ENCODE data around the gene LAMP2.
"Not testable (repeated sequence)": the region's sequence is repeated elsewhere in the genome, so short reads cannot be mapped to it uniquely, and the experiment has no call there.

The LAMP2 gene

DNA sequence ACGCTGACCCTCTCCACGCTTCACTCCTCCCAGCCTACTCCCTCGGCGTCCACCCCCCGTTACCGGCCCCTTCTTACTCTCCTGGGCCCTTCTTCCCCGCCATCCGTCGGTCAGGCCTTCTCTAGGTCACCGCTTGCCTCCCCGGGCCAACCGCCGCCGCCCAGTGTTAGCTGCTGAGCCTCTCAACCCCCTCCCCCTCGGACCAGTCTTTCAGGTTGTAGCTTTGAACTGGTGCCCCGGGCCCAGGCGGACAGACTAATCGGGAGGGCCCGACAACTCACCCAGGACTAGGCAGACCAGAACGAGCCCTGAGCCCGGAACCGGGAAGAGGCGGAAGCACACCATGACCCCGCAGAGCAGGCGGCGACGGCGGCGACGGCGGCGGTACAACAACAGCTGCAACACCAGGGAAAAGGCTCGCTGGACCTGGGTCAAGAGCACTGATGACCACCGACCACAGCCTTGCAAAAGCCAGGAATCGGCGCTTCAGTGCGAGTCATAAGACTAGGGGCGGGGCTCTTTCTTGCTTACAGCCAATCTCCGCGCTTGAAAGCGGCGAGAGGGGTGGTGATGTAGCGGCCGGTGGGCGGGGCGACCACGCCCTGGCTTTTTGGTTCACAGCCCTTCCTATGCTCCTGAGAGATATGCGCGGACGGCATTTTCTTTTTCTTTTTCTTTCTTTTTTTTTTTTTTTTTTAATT lies at the start of gene LAMP2:
TSS of gene LAMP2 (minus strand) at position 472 of the 701 bp plus-strand sequence. CDS start at position 345, 127 bp downstream.
- DNase-seq (ENCODE audit: low read depth in 2 of 2, low spot score in 1 of 2), result peak; percentile 45 to 61

DNA sequence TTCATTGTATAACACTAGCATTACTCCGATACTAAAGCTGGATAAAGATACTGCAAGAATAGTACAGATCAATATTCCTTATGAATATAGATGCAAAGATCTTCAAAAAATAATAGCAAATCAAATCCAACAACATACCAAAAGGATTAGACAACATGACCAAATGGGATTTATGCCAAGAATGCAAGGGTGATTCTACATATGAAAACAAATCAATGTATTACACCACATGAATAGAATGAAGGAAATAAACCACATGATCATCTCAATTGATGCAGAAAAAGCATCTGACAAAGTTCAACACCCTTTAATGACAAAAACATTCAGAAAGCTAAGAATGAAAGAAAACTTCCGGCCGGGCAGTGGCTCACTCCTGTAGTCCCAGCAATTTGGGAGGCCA lies 48.8 kb upstream of the LAMP2 start:
- no peak for DNase-seq (ENCODE audit: low read depth in 2 of 2, low spot score in 1 of 2)

DNA sequence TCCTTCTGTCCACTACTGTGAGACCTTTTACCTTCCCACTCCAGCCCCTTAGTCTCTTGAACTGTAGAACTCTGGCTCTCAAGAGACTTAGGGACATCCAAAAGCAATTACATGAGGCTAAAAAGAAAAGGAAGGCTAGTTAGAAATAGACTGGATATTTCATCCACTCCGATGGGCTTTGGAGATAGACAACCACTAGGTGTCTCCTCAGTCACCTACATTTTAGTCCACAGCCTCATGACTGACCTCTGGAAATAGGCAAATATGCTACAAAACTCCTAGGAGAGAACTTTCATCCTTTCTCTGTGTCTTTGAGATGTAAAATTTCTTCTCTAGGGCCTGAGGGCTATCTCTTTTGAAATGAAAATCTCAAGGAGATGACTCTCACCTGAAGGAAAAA lies 45.1 kb upstream of the LAMP2 start:
- no peak for DNase-seq (ENCODE audit: low read depth in 2 of 2, low spot score in 1 of 2)

DNA sequence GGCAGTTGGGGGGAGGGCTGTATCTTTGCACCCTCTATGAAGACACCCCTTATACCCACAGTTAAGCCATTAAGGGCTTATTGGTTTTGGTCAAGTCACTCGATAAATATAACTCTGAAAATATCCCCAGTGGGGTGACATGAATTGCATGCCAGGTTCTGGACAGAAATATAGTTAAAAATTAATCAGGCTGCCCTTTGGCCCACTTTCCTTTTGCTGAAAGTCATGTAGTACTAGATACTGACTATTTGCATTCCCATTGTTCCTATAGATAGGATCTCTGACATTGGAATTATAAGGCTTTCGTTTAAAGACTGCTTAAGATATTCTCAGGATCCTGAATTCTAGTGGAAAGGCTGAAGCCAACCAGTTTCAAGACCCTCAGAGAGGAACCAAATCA lies 43.5 kb upstream of the LAMP2 start:
- no peak for DNase-seq (ENCODE audit: low read depth in 2 of 2, low spot score in 1 of 2)

DNA sequence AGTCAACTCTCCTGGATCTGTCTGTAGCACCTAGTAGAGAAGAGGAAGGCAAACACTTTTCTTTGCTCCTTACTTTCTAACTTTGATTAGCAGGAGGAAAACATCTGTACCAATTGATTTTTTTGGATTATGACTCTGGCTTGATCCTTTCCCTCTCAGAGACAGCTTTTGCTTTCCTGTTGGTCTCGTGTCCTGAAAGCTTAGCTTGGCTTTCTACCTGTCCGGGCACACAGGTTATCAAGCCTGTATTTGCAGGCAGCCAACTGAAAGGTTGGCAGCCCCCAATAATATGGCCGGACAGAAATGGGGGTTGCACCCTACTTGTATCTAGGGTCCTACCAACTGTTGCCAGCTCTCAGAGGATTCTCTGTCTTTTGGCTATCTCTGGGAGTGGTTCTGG lies 43.1 kb upstream of the LAMP2 start:
- DNase-seq (ENCODE audit: low read depth in 2 of 2, low spot score in 1 of 2), result no peak

DNA sequence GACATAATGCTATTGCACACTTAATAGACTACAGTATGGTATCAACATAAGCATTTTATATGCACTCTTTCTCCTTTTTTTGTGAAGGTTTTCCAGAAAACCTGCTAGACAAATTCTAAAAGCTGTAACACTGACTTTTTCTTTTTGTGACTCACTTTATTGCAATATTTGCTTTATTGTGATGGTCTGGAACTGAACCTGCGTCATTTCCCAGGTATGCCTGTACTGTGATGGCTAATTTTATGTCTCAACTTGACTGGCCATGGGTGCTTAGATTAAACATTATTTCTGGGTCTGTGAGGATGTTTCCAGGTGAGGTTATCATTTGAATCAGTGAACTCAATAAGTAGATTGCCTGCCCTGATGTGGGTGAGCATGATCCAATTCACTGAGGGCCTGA lies 35.5 kb upstream of the LAMP2 start:
- no peak for DNase-seq (ENCODE audit: low read depth in 2 of 2, low spot score in 1 of 2)

DNA sequence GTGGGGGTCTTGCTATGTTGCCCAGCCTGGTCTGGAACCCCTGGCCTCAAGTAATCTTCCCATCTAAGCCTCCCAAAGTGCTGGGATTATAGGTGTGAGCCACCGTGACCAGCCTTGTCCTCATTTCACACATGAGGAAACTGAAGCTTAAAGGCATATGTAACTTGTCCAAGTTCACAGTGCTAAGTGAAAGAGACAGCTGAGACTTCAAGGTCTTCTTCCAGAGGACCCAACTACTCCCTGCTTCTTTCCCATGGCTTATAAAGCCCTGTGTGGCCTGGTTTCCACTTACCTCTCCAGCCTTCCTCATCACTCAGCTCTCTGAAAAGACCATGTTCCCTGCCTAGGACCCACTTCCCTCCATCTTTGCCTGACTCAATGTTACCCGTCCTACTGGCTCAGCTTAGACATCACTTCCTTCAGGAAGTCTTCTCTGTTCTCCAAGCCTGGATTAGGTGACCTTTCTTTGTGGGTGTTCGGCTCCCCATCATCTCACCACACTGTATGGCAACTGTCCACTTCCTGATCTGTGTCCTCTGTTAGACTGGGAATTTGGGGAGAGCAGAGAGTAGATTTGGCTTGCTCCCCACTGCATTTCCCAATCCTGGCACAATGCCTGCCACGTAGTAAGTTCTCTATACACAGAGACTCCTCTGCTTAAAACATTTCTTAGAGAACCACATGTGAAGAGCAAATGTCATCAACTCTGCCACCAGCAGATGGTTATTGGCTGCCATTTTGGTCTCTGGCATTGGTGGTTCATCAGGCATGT lies 30.4 kb upstream of the LAMP2 start:
- no peak for DNase-seq (ENCODE audit: low read depth in 2 of 2, low spot score in 1 of 2)

DNA sequence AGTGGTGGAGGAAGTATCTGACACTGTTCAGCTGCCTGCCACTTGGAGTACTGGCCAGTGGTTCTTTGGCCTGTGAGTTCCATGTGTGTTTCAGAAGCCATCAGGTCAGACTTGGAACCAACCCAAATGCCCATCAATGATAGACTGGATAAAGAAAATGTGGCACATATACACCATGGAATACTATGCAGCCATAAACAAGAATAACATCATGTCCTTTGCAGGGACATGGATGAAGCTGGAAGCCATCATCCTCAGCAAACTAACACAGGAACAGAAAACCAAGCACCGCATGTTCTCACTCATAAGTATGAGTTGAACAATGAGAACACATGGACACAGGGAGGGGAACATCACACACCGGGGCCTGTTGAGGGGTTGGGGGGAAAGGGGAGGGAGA lies 21.0 kb upstream of the LAMP2 start:
- DNase-seq (ENCODE audit: low read depth in 2 of 2, low spot score in 1 of 2), result not testable (repeated sequence)

DNA sequence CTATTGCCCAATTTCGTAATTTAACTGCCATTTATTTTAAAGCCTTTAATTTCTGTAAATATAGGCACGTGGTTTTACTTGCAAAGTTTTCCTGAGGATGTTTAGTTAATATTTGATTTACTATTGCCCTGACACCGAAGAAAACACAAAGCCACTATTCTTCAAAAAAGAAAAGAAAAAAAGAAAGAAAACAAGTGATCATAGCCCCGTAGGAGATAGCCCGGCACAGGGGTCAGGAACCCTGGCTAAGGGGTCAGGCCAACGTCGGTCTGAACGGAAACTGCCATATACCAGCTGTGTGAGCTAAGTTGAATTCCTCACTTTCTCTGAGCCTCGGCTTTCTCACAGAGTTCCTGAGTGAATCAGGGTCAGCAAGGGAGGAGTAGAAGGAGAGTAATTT lies 17.7 kb upstream of the LAMP2 start:
- no peak for DNase-seq (ENCODE audit: low read depth in 2 of 2, low spot score in 1 of 2)

DNA sequence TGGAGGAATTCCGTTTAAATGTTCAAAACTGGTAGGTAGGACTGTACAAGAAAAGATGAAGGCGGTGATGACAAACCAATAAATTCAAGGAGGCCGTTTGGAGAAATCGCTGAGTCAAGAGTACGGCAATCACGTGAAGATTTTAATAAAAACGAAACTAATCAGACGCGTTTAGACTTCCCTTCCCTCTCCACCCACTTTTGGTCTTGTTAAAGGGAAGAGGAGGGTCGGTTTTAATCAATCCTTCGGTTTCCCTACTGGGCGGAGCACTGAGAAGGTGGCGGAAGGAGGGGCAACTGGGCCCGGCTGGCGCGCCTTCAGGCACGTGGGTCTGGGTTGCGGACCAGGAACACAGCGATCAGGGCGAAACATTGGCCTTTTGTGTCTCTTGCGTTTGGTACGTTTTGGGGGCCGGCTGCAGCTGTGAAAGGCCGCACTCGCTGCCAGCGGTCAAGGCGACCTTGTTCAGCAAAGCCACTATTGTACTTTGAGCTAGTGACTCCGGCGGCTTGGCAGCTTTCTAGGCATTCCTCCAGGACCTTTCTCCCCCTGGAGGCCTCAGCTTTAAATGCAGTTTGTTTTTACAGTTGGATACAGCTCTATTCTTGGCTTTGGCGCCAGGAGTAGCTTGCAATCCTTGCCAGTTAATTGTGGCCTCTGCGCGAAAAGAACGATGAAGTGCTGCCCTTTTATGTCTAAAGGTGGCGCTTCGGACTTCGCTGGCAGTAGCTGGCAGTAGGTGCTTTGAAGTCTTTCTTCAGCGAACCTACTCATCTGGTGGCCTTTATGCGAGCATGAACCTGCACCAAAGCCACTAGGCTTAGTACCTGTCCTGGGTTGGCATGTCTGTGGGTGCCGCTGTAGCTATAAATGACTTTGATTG lies 16.8 kb upstream of the LAMP2 start:
- peak; percentile 5 to 6 for DNase-seq (ENCODE audit: low read depth in 2 of 2, low spot score in 1 of 2)

DNA sequence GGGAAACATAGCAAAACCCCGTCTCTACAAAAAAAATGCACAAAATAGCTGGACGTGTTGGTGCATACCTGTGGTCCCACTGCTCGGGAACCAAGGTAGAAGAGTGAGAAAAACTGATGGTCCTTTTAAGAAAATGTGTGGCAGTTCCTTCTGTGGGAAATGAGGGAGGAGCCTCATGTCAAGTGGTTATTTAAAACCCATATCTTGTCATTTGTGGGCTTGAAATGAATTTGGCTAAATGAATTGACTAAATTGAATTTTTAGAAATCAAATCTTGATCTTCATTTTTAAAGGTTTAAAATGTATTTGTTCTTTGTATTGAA lies 16.2 kb upstream of the LAMP2 start:
- no peak for DNase-seq (ENCODE audit: low read depth in 2 of 2, low spot score in 1 of 2)

DNA sequence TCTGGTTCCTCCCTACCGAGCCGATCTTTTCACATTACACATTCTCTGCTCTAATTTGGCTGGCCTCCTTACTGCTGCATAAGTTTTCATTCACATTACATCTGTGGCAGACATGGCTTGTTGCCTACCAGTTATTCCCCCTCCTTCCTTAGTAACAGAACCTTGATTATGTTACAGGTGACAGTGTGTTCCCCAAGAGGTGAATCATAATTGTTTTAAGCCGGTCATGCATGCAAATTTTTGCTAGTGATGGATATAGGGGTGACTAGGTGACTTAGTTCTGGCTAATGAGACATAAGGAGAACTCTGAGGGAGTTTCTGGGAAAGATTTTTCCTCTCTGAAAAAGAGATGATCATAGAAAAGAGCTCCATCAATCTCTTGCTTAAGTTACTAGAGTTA lies 8.4 kb upstream of the LAMP2 start:
- no peak for DNase-seq (ENCODE audit: low read depth in 2 of 2, low spot score in 1 of 2)

DNA sequence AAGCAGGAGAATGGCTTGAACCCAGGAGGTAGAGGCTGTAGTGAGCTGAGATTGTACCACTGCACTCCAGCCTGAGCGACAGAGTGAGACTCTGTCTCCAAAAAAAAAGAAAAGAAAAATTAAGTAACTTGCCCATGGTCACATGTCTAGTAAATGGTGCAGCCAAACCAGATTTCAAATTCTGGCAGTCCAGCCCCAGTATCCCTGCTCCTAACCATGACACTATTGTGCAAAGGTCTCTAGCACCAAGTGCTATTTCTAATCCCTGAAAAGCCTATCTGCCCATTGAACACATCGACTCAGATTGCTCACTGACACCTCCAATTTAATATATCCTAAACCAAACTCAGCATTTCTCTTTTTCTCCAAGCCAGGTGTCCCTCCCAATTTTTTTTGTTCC lies 7.6 kb upstream of the LAMP2 start:
- no peak for DNase-seq (ENCODE audit: low read depth in 2 of 2, low spot score in 1 of 2)

DNA sequence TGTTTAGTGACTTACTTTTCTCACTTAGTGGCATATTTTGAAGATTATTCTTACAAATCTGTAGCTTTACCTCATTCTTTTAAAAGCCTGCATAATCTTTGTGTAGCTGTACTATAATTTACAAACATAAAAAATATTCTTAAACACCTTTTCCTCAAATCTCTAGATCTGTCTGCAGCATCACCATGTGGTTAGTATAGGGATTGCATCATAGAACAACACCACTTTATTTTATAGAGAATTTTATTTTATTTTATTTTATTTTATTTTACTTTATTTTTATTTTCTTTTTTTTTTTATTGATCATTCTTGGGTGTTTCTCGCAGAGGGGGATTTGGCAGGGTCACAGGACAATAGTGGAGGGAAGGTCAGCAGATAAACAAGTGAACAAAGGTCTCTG lies 6.4 kb upstream of the LAMP2 start:
- not testable (repeated sequence) for DNase-seq (ENCODE audit: low read depth in 2 of 2, low spot score in 1 of 2)

DNA sequence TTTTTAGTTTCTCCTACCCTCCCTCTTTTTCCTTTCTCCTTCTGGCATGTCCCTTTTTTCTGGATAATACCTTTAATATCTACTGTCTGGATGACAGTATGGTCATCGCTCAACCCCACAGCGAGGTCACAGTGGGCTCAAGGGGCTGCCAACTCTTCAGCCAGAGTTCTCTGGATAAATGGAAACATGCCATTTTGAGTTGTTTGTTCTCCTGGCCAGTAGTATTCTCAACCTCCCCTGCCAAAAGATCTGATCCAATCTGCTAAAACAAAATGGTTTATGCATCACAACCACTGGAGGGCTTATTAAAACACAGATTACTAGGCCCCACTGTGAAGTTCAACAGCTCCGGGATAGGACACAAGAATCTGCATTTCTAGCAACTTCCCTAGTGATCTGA lies 5.0 kb upstream of the LAMP2 start:
- no peak for DNase-seq (ENCODE audit: low read depth in 2 of 2, low spot score in 1 of 2)

DNA sequence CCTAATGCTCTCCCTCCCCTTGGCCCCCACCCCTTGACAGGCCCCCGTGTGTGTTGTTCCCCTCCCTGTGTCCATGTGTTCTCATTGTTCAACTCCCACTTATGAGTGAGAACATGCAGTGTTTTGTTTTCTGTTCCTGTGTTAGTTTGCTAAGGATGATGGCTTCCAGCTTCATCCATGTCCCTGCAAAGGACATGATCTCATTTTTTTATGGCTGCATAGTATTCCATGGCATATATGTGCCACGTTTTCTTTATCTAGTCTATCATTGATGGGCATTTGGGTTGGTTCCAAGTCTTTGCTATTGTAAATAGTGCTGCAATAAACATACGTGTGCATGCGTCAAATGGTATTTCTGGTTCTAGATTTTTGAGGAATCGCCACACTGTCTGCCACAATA lies 561 bp upstream of the LAMP2 start:
- not testable (repeated sequence) for DNase-seq (ENCODE audit: low read depth in 2 of 2, low spot score in 1 of 2)

DNA sequence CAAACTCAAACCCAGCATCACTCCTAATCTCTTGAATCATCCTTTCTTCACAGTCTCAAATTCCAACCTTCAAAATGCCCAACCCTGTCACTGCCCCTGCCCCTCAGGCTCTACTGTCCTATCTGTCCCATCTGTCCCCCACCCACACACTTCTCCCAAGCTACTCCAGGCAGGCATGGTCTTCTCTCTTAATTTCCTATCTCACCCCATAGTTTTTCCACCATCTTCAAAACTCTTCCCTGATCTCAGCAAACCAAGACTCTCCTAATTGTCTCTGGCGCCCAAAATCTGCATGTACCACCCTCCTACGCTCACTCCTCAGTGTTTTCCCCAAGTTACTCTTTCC lies 644 bp downstream of the LAMP2 start:
- DNase-seq (ENCODE audit: low read depth in 2 of 2, low spot score in 1 of 2), result no peak

DNA sequence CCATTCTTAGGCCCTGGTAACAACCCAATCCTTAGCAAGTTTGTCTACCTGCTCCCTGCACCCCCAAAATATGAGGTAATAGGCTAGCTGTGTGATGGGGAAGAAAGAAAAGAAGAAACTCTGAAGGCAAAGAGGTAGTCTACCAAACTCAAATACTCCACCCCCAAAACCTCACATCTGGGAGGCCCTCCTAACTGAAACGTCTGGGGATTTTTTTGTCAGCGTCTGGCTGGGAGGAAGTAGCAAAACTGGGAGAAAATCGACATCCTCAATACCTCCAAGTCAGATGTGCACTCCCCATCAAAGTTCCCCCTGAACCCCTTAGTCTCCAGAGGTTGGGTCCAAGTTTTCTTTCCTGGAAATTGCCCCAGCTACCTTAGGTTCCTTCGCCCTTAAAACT lies 1.0 kb downstream of the LAMP2 start:
- no peak for DNase-seq (ENCODE audit: low read depth in 2 of 2, low spot score in 1 of 2)

DNA sequence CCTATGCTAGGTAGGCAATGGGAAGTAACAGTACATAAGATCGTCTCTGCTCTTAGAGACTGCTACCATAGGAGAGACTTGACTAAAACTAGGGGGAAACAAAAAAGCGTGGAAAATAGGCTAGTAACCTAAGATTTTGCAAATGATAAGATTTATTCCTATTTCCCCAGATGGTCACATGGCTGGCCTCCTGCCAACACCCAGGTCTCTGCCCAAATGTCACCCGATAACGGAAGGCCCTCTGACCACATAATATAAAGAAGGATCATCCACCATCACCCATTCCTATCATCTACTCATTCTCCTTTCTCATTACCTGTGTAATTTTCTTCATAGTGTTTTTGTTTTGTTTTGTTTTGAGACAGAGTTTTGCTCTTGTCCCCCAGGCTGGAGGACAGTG lies 4.7 kb downstream of the LAMP2 start:
- DNase-seq (ENCODE audit: low read depth in 2 of 2, low spot score in 1 of 2), result no peak

DNA sequence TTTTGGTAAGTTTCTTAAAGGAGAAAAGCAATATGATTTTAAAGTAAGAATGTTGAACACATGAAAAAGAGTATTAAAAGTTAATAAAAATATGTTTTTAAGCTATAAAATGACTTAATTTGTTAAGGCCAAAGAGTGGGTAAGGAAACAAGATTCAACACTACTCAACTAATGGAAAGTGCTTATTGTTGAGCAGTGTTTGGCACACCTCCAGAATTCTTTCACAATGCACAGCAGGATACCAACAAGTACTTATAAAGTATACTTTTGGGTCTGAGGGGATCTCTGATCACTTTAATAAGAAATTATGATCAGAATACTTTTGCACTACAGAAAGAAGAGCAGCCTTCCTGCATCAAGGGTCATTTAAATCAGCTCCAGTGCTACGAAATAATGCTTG lies 5.9 kb downstream of the LAMP2 start:
- DNase-seq (ENCODE audit: low read depth in 2 of 2, low spot score in 1 of 2), result no peak

DNA sequence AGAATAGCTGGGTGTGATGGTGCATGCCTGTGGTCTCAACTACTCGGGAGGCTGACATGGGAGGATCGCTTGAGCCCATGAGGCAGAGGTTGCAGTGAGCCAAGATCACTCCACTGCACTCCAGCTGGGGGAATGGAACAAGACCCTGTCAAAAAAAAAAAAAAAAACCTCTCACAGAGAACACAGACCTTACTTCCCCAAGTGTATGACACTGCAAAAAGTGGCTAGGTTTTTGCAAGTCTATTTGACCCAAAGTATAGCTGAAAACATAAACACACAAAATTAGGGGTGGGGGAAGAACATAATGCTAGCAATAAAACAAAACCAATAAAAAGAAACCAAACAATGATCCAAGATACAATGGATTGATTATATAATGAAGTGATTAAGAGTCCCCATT lies 6.7 kb downstream of the LAMP2 start:
- no peak for DNase-seq (ENCODE audit: low read depth in 2 of 2, low spot score in 1 of 2)

DNA sequence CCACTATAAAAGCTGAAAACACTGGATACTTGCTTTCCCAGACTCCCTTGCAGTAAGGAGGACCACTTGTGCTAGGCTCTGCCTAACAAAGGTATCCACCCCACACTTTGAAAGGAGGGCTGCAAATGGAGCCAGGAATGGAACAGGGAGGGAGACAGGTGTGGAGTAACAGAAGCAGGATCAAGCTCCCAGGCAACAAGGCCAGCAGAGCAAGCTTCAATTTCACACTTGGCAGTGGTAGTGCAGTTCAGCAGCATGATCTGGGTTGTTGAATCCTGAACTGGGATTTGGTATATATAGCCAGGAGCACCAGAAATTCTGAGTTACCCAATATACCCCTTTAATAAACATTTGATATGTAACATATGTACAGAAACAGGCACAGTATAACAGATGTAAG lies 9.8 kb downstream of the LAMP2 start:
- DNase-seq (ENCODE audit: low read depth in 2 of 2, low spot score in 1 of 2), result no peak
